HG03354 (cell line): ENCODE measurements around the gene CDC6.
A peak's percentile ranks its signal among the peaks of the same experiment; 100 is the strongest.

ENCODE experiments used
- ATAC-seq: cut with Tn5 transposase; IDR thresholded peaks from one replicate; pipeline ENCODE4 v1.9.1; 2021; ENCODE audit warnings: mild to moderate bottlenecking; ENCODE audit not compliant: unreplicated experiment, poor library complexity, severe bottlenecking

Gene CDC6, protein sequence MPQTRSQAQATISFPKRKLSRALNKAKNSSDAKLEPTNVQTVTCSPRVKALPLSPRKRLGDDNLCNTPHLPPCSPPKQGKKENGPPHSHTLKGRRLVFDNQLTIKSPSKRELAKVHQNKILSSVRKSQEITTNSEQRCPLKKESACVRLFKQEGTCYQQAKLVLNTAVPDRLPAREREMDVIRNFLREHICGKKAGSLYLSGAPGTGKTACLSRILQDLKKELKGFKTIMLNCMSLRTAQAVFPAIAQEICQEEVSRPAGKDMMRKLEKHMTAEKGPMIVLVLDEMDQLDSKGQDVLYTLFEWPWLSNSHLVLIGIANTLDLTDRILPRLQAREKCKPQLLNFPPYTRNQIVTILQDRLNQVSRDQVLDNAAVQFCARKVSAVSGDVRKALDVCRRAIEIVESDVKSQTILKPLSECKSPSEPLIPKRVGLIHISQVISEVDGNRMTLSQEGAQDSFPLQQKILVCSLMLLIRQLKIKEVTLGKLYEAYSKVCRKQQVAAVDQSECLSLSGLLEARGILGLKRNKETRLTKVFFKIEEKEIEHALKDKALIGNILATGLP

DNA sequence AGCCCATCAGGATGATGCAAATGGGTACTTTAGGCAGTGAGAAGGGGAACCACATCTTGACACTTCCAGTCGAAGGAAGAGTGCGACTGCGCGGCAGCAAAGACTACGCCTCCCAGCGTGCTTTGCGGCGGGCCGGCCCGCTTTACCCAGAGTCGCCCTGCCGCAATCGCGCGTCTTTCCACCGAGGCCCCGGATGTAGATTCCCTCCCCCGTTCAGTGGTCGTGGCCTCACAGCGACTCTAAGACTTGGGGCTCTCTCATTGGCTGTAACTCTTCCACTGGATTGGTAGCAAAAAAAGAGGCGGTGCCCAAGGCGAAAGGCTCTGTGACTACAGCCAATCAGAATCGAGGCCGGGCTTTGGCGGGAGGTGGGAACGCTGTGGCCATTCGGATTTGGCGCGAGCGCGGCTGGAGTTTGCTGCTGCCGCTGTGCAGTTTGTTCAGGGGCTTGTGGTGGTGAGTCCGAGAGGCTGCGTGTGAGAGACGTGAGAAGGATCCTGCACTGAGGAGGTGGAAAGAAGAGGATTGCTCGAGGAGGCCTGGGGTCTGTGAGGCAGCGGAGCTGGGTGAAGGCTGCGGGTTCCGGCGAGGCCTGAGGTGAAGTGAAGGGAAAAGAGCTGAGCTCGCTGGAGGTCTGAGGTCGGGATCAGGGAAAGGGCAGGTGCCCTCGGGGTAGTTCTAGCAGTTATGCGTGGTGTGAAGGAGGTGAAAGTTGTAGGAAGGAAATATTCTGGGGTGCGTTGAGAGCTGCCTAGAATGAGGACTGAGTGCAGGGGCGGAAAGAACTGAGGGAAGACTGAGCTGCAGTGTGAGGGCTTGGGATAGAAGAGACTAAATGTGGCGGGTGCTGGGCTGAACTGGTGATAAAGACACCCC is at the start of gene CDC6:
Gene CDC6, plus strand, starts transcription at position 386 of the 876 bp plus-strand sequence. CDS start 1,542 bp downstream, outside the sequence.
- peak; percentile 95 for ATAC-seq

GRCh38 chr17:40241252-40241834 is 46.3 kb upstream of the CDC6 start:
- ATAC-seq: no peak

GRCh38 chr17:40242774-40243173 is 44.9 kb upstream of the CDC6 start:
- ATAC-seq: no peak

GRCh38 chr17:40243761-40244160 is 43.9 kb upstream of the CDC6 start:
- no peak for ATAC-seq

DNA sequence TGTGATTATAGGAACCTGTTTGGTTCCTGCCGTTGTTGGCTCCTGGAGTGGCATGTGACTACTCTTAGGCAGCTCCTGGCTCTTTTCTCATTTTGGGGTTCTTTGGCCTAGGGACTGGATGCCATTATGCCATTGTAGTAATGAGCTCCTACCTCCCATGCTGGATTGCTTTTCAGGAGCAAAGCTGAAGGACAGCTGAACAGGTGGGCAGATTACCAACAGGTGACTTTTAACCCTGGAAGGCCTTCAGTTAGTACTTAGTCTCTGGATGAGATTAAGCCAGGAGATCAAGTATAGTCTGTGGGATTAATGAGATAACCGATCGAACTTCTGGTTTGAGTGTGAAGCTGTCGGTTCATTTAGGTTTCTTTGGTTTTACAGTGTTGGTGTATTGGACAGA is 43.4 kb upstream of the CDC6 start:
- no peak for ATAC-seq

DNA sequence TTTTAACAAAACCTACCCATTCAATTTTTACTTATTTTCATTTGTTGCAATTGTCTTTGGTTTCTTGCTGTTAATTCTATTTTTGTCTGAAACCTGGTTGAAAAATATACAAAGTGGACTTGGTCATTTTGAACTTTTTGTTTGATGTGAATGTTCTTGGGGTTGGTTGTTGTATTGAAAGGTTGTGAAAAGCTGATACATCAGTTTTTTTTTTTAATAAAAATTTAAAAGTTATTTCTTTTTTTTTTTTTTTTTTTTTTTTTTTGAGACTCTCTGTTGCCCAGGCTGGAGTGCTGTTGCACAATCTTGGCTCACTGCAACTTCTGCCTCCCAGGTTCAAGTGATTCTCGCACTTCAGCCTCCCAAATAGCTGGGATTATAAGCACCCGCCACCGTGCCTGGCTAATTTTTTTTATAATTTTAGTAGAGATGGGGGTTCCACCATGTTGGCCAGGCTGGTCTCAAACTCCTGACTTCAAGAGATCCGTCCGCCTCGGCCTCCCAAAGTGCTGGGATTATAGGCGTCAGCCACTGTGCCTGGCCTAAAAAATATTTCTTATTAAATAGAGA is 39.7 kb upstream of the CDC6 start:
- no peak for ATAC-seq

DNA sequence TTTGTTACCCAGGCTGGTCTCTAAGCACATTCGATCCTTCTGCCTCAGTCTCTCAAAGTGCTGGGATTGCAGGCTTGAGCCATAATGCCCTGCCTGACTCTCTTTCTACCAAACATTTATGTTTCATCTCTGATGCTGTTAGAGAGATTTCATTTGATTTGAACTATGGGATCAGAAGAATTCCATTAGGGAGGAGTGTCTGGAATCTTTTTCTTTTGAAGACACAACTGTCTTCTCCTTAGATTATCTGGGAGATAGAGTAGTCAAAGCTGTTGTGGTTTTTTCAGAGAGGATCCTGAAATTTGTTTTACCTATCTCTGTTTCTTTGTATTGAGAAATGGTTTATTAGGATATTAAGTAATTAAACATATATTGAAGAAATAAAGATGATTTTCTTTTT is 39.2 kb upstream of the CDC6 start:
- ATAC-seq: no peak

GRCh38 chr17:40251576-40251975 is 36.1 kb upstream of the CDC6 start:
- no peak for ATAC-seq

- ATAC-seq: no peak
Measured at GRCh38 chr17:40253565-40253964, 34.1 kb upstream of the CDC6 start.

DNA sequence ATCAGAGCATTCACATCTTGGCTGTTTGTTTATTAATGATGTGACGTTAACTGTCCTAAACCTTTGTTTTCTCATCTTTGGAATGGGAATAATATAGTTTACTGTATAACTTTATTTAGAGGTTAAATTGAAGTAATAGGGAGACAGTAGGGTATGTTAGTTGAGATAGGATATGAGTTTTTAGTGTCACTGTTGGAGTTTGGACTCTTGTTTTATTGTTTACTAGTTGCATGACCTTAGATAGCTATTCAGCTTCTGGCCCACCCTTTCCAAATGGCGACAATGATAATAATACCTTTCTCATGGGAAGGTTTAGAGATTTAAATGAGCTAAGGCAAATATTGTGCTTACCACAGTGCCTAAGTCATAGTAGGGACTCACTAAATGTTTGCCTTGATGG is 28.2 kb upstream of the CDC6 start:
- no peak for ATAC-seq

- no peak for ATAC-seq
Measured at GRCh38 chr17:40260528-40260927, 27.2 kb upstream of the CDC6 start.

DNA sequence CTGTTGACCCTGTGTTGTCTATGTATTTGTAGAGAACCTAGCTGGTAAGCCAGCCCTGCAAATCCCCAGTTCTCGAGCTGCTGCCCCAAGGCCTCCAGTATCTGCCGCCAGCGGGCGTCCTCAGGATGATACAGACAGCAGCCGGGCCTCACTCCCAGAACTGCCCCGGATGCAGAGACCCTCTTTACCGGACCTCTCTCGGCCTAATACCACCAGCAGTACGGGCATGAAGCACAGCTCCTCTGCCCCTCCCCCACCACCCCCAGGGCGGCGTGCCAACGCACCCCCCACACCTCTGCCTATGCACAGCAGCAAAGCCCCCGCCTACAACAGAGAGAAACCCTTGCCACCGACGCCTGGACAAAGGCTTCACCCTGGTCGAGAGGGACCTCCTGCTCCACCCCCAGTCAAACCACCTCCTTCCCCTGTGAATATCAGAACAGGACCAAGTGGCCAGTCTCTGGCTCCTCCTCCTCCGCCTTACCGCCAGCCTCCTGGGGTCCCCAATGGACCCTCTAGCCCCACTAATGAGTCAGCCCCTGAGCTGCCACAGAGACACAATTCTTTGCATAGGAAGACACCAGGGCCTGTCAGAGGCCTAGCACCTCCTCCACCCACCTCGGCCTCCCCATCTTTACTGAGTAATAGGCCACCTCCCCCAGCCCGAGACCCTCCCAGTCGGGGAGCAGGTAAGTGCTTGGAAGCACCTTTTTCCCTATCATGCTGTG is 23.1 kb upstream of the CDC6 start:
- no peak for ATAC-seq

GRCh38 chr17:40265337-40265736 is 22.3 kb upstream of the CDC6 start:
- no peak for ATAC-seq

DNA sequence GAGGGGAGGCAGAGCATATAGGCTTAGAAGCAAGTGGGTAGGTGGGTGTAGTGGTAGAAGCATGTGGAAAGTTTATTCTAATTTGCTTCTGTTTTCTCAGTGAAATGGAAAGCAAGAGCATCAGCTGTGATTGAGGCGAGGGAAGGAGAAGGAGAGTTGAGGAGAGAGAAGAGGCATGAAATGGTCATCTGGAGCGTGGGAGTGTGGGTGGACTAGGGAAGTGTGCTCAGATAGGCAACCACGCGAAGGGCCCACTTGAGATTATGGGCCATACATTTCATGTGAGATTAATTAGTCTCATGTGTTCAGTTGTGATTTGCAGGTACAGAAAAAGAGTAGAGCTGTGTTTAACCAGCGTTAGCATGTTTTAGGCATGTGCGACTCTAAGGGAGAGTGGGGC is 20.8 kb upstream of the CDC6 start:
- ATAC-seq: no peak

DNA sequence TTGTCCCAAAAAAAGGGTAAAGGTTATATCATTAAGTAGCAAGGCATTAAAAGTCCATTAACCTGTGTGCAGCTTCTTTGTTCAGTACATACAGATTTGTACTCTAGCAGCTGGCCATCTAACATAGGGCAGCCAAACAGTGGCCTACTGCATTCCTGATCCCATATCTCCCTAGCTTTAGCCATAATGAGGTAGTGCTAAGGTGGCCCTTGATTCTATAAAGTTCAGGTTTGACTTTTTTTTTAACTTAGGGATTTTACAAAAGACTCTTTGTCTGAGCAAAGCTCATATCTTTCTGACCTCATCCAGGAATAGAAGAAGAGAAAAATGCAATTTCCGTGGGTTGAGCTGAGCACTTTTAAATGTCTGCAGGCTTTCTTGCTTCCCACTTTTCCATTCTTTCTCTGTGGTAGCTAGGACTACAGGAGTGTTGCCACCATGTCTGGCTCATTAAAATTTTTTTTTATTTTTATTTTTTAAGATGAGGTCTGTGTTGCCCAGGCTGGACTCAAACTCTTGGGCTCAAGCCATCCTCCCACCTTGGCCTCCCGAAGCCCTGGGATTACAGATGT is 19.5 kb upstream of the CDC6 start:
- ATAC-seq: no peak

GRCh38 chr17:40278414-40278813 is 9.3 kb upstream of the CDC6 start:
- ATAC-seq: no peak

DNA sequence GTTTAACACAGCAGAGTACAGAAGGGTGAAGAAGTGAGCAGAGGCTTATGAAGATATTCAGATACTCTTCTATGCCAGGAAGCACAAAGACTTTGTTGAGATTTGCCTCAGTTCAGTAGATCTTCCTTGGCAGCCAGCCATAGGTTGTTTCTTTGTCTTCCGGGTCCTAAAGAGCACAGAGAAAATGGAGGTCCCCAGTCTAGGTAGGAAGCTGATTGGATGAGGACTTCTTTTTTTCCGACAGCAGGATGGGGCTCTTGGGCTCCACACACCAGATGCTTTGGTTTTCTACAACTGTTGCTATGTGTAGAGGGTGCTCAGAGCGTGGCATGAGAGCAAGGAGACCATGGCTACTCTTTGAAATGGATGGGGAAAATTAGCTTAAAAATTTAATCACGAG is 8.3 kb upstream of the CDC6 start:
- ATAC-seq: no peak

DNA sequence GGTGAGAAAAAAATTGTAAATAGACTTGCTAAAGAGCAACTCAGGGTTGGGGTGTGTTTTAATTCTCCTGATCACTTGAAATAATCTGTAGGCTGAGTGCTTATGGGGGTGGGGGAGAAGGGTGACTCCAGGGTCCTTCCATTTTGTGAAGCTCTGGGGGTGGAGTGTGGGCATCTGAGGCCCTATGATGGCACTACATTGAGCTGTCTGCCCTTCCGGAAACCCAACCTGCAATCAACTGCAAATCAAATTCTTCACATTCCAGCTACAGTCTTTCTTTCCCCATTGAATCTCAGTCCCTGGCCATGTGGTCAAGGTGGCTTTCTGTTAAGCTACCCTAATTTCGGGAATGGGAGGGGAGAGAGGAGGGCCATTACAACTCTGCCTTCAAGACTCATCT is 6.0 kb upstream of the CDC6 start:
- ATAC-seq: no peak

DNA sequence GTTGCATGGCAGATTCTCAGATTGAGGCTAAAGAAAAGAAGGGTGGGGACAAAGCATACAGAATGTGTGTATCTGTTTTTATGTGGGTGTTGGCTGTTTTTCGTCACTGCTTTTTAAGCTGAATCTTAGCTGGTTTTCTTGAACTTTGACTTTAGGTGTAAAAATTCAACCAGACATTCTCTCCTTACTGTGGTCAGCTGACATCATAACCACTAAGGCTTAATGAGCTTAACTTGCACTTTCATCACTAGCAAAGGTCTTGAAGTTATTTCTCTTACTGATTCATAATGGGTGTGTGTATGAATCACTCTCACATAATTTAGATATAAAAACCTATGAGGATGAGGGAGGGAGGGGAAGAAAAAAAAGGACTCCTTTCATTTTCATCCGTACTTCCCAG is 4.0 kb upstream of the CDC6 start:
- no peak for ATAC-seq
